H1 (cell line): ENCODE measurements around the gene PIAS1. TPM values are rescaled to one million over a fixed set of nuclear protein-coding genes. Genes with fewer than 3 reads are reported as not detected.

Source experiments
- GTF2F1 ChIP-seq: IDR thresholded peaks from 2 replicates; pipeline ENCODE4 v1.6.1; 2012; ENCODE audit warnings: low read depth, low read length, improper control_type of control experiment, borderline replicate concordance
- polyA plus RNA-seq, 7 experiments: library from polyadenylated mRNA; depleted of rRNA in 3 of 7; stranded (reverse) in 5 of 7; unstranded in 2 of 7; fragments of >200 nt in 5 of 7; fragments of 200-250 nt in 2 of 7; gene quantifications; 1 replicate in 5 of 7; 2 replicates in 1 of 7; 4 replicates in 1 of 7; pipeline versions ENCODE4 v1.2.1 to v1.2.3, GENCODE V29; 2011 to 2013; ENCODE audit warnings: missing spikeins in 2 of 7, mixed read lengths in 2 of 7
- total RNA-seq: library from RNA; stranded (reverse); fragmentation: NEBNext Ultra II Directional; extraction: Animal tissue kit (Norgen Biotek cat#: 25700); gene quantifications from 2 replicates; pipeline ENCODE4 v1.2.1, GENCODE V29; 2021

PIAS1 gene
- total and polyA plus RNA-seq, 2 of the 8 experiments (the other 6 are each of a cell fraction or from before 2014, with no cell fraction given), result 30.8 to 34.5 TPM

DNA sequence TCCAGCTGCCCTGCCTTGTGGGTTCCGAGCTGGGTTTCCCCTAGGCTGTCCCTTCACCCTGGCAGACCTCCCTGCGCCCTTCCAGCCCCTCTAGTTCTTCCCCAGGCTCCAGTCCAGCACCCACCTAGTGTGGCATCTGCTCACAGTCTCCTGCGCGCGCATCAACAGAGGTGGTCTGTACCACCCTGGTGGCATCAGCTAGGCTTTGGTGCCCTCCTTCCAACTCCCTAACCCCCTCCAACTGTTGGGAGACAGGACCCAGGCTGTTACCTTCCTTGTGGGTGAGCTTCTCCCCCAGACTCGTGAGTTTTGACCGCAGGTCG, 143.0 kb downstream of the PIAS1 start (continued):
- TF ChIP-seq GTF2F1, result no peak
- TF ChIP-seq, all 59 proteins: peak for 0
